HepG2 (cell line): ENCODE data around the gene RUVBL2. TPM values are rescaled to one million over a fixed set of nuclear protein-coding genes. Genes with fewer than 3 reads are reported as not detected.
A peak's percentile ranks its signal among the peaks of the same experiment; 100 is the strongest.

Source experiments
- CHD4 ChIP-seq: fragments of 200-600 bp; sonication (generic); IDR thresholded peaks from 2 replicates; pipeline ENCODE4 v1.7.0; 2017; ENCODE audit warnings: mild to moderate bottlenecking, low read length, borderline replicate concordance
- CREBL2 ChIP-seq: sonication (generic); formaldehyde crosslinking; IDR thresholded peaks from 2 replicates; pipeline ENCODE4 v1.8.1; 2023; ENCODE audit warnings: missing genetic modification reagents, mild to moderate bottlenecking, borderline replicate concordance
- ERF ChIP-seq: IDR thresholded peaks from 2 replicates; pipeline ENCODE4 v1.6.1; 2018; ENCODE audit warnings: missing biosample characterization, missing genetic modification reagents
- EZH2 ChIP-seq: conservative IDR thresholded peaks from 2 replicates; pipeline ENCODE4 v1.6.1; 2012; ENCODE audit warnings: mild to moderate bottlenecking, low read depth, low read length, moderate library complexity
- FUBP1 ChIP-seq: sonication (generic); formaldehyde crosslinking; IDR thresholded peaks from 2 replicates; pipeline ENCODE4 v1.5.1; 2020; ENCODE audit warnings: missing genetic modification reagents, mild to moderate bottlenecking, borderline replicate concordance
- GMEB2 ChIP-seq: IDR thresholded peaks from 2 replicates; pipeline ENCODE4 v1.6.1; 2016; ENCODE audit warnings: missing biosample characterization, missing genetic modification reagents, low read depth
- HOXA7 ChIP-seq: sonication (generic); formaldehyde crosslinking; IDR thresholded peaks from 2 replicates; pipeline ENCODE4 v1.8.1; 2022; ENCODE audit warnings: mild to moderate bottlenecking, missing genetic modification reagents, moderate library complexity
- IRF2 ChIP-seq: IDR thresholded peaks from 2 replicates; pipeline ENCODE4 v1.6.1; 2018; ENCODE audit warnings: missing genetic modification reagents, missing compliant biosample characterization
- JUNB ChIP-seq: sonication (generic); formaldehyde crosslinking; IDR thresholded peaks from 2 replicates; pipeline ENCODE4 v1.8.0; 2022; ENCODE audit warnings: missing genetic modification reagents, mild to moderate bottlenecking, borderline replicate concordance
- MIXL1 ChIP-seq: IDR thresholded peaks from 2 replicates; pipeline ENCODE4 v1.6.1; 2016
- MTF2 ChIP-seq: sonication (generic); formaldehyde crosslinking; IDR thresholded peaks from 2 replicates; pipeline ENCODE4 v1.5.0; 2020; ENCODE audit warnings: missing genetic modification reagents, borderline replicate concordance
- NR3C1 ChIP-seq: sonication (generic); formaldehyde crosslinking; IDR thresholded peaks from 2 replicates; pipeline ENCODE4 v1.4.0; 2020; ENCODE audit warnings: missing genetic modification reagents
- PCBP1 ChIP-seq: fragments of 200-400 bp; formaldehyde crosslinking; IDR thresholded peaks from 2 replicates; pipeline ENCODE4 v1.6.1; 2017; ENCODE audit warnings: mild to moderate bottlenecking, low read depth, low read length, borderline replicate concordance
- RXRA ChIP-seq: sonication (generic); formaldehyde crosslinking; IDR thresholded peaks from 2 replicates; pipeline ENCODE4 v1.5.1; 2020; ENCODE audit warnings: missing genetic modification reagents
- SKI ChIP-seq: fragments of 450-650 bp; IDR thresholded peaks from one replicate; pipeline ENCODE4 v1.6.1; 2018; ENCODE audit warnings: mild to moderate bottlenecking; ENCODE audit not compliant: partially characterized antibody
- SPEN ChIP-seq: sonication (generic); formaldehyde crosslinking; IDR thresholded peaks from 2 replicates; pipeline ENCODE4 v1.5.1; 2020; ENCODE audit warnings: low read depth, mild to moderate bottlenecking, missing genetic modification reagents
- SUZ12 ChIP-seq: fragments of 150-350 bp; IDR thresholded peaks from 2 replicates; pipeline ENCODE4 v1.6.1; 2014; ENCODE audit warnings: low read depth, low read length
- TRIM22 ChIP-seq: fragments of 450-650 bp; IDR thresholded peaks from 2 replicates; pipeline ENCODE4 v1.6.1; 2017
- ZBTB1 ChIP-seq: sonication (generic); formaldehyde crosslinking; IDR thresholded peaks from 2 replicates; pipeline ENCODE4 v1.4.0; 2020; ENCODE audit warnings: missing genetic modification reagents, borderline replicate concordance
- ZNF276 ChIP-seq: sonication (generic); formaldehyde crosslinking; IDR thresholded peaks from 2 replicates; pipeline ENCODE4 v1.4.0; 2020; ENCODE audit warnings: mild to moderate bottlenecking, low read depth, missing genetic modification reagents
- ZNF432 ChIP-seq: sonication (generic); formaldehyde crosslinking; IDR thresholded peaks from 2 replicates; pipeline ENCODE4 v1.5.0; 2020; ENCODE audit warnings: missing genetic modification reagents, mild to moderate bottlenecking, borderline replicate concordance
- ZNF552 ChIP-seq: sonication (generic); formaldehyde crosslinking; IDR thresholded peaks from 2 replicates; pipeline ENCODE4 v1.9.0; 2022; ENCODE audit warnings: missing genetic modification reagents, mild to moderate bottlenecking, borderline replicate concordance
- polyA plus RNA-seq, 8 experiments: library from polyadenylated mRNA; depleted of rRNA in 3 of 8; stranded (reverse) in 7 of 8; unstranded in 1 of 8; fragments of >200 nt; fragmentation: Illumina TruSeq in 4 of 8; extraction: Trizol in 4 of 8; gene quantifications; 2 replicates each; pipeline versions ENCODE4 v1.2.1 to v1.2.3, GENCODE V29; 2011 to 2016; ENCODE audit warnings: low read depth in 4 of 8, missing spikeins in 1 of 8, mixed read lengths in 1 of 8; ENCODE audit not compliant: insufficient read depth in 1 of 8
- total RNA-seq, 5 experiments: library from RNA; depleted of rRNA; stranded (reverse); fragments of >200 nt; fragmentation: Illumina TruSeq; extraction: Trizol; gene quantifications; 2 replicates each; pipeline ENCODE4 v1.2.3, GENCODE V29; 2016; ENCODE audit warnings: low read depth in 1 of 5

The RUVBL2 gene
- total and polyA plus RNA-seq, 2 of the 13 experiments (the other 11 are each of a cell fraction or from before 2014, with no cell fraction given) = 120 to 122 TPM

- TF ChIP-seq FUBP1 (CRISPR knock-in tag) (0 out of 2 replicates have a peak, but pooled peaks have one; percentile 32), IRF2 (CRISPR knock-in tag) (peak; percentile 10; the same call in 1 of the 2 replicates), SPEN (no peak; the same call in 1 of the 2 replicates), ERF (CRISPR knock-in tag) (peak; percentile 12; the same call in 1 of the 2 replicates), NR3C1 (CRISPR knock-in tag) (no peak), TRIM22 (no peak), HOXA7 (CRISPR knock-in tag) (no peak), ZNF552 (no peak), JUNB (CRISPR knock-in tag) (0 out of 2 replicates have a peak, but pooled peaks have one; percentile 22), RXRA (peak; percentile 12; the same call in 1 of the 2 replicates), SKI (no peak), CHD4 (0 out of 2 replicates have a peak, but pooled peaks have one; percentile 47), ZNF276 (CRISPR knock-in tag) (no peak), MTF2 (CRISPR knock-in tag) (no peak), EZH2 (no peak), ZBTB1 (no peak), CREBL2 (CRISPR knock-in tag) (no peak), GMEB2 (CRISPR knock-in tag) (no peak), ZNF432 (CRISPR knock-in tag) (no peak), PCBP1 (no peak), MIXL1 (CRISPR knock-in tag) (0 out of 2 replicates have a peak, but pooled peaks have one; percentile 9), SUZ12 (no peak)
Observed at GRCh38 chr19:48967346-48968178, 26.1 kb upstream of the RUVBL2 start (continued).
